GM18858 (cell line): ENCODE measurements around the gene PPP1R26.
"Not testable (repeated sequence)": the region's sequence is repeated elsewhere in the genome, so short reads cannot be mapped to it uniquely, and the experiment has no call there.

Source experiments
- ATAC-seq: cut with Tn5 transposase; IDR thresholded peaks from one replicate; pipeline ENCODE4 v1.9.1; 2021; ENCODE audit not compliant: unreplicated experiment

The PPP1R26 gene, protein sequence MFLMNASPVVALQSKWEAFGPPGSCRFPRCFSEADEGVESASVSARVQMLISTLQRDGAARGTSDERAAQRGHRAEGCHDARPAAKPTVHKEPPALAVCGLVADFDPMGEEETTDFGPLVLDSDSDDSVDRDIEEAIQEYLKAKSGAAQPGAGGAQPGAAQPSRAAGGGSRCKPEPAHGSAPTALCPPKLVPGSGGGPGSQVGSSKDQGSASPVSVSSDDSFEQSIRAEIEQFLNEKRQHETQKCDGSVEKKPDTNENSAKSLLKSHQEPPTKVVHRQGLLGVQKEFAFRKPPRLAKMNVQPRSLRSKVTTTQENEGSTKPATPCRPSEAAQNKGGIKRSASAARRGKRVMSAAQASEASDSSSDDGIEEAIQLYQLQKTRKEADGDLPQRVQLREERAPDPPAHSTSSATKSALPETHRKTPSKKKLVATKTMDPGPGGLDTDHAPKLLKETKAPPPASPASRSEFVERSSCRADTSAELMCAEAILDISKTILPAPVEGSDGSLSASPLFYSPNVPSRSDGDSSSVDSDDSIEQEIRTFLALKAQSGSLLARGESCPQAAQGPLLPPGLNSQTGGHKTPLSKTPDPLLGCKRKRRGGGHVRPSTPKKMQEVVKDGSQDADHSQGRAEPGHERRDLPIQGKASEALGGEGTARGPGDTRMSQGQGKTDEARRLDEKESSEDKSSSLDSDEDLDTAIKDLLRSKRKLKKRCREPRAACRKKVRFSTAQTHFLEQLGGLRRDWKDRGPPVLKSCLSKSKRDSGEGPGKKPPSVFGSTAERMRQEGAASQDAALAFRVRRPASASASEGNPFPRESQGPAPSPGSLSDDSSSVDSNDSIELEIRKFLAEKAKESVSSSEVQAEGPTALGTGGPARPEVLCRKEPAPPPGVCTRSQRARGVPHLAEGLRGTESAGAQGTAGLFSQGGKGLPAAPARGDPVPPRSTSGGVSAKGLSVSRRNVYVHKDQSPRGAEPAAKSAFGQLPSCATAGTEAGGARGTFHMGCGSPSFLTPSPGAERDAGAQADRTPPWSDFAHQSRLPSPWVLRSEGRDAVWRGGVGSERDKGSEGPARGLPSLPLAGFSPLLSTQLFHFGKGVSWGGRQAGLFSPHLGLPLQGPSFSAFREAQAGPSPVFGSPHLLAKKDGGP (N-terminal part only)

DNA sequence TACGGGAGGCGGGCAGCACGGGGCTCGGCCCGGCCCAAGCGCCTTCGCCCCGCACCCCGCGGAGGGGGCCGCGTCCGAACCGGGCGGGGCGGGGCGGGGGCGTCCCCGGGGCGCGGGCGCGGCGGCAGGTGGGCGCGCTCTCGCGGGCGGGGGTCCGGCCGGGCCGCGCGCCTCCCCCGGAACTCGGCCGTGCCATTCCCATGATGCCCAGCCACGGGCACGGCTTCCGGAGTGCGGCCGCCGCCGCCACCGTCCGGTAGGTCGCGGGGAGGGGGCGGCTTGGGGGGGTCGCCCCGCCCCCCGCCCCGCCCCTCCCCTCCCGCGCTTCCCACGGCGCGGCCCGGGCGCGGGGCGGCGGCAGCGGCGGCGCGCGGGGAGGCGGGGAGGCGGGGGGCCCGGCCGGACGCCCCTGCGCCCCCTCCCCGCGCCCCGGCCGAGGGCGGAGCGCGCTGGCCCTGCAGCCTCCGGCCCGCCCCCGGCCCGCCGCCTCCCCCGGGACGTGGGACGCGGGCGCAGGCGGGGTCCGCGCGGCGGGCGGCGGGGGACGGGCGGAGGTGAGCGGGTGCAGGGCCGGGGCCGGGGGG is at the start of gene PPP1R26:
PPP1R26 (plus strand) TSS at position 314 of the 584 bp plus-strand sequence. CDS start 4,729 bp downstream, outside the sequence.
- ATAC-seq, result no peak

DNA sequence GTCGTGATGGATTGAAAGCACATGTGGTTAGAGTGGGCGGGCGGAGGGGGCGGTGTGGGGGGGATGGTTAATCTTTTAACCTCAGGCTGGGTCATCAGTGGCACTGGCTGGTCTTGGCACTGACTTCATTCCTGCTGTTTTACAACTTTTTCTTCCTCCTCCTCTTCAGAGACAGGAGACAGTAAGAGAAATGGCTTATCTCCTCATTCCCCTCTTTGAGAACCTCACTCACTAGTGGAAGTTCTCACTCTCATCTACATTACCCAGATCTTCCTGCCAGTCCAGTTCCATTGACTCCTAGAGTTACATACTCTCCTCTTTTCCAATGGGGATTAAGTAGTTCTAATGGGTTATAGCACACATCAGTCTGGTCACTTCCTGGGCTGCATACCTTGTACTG is 42.3 kb upstream of the PPP1R26 start:
- ATAC-seq, result no peak

DNA sequence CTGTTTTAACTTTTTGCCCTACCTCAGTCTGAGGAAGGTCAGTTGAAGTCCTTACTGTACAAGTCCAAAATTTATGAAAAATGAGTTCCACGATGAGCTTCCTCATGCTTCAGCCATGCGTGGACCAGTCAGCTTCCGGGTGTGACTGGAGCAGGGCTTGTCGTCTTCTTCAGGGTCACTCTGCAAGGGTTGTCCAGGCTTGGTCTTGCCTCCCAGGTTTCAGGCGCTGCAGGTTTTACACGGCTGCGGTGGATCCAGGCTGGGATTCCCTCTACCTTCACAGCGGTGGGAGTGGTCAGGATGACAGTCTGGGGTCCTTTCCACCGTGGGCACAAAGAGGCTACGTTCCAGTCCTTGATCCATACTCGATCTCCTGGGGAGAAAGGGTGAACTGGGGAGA is 41.9 kb upstream of the PPP1R26 start:
- ATAC-seq, result not testable (repeated sequence)

DNA sequence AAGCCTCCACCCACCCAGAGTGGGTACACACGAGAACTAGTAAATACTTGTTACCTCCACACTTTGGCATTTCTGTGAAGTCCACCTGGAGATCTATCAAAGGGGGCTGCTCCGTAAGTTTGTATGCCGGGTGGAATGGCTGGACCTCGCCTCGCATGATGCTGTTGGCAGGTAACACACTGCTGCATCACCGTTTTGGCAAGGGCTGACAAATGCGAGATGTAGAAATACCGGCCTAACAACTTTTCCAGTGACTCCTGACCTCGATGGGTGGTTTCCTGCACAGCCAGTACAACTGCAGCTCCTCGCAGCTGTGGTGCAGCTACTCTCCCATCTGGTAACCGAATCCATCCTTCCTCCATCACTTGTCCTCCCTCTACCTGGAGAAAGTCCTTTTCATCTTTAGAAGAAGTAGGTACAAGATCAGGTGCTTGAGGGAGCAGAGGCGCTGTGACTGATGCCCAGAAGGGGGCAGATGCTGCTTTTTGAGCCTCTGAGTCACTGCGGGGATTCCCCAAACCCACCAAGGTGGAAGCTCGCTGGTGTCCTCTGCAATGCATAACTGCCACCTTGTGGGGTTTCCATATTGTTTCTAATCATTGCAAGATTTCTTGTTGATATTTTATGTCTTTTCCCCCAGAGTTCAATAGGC is 40.9 kb upstream of the PPP1R26 start:
- not testable (repeated sequence) for ATAC-seq

DNA sequence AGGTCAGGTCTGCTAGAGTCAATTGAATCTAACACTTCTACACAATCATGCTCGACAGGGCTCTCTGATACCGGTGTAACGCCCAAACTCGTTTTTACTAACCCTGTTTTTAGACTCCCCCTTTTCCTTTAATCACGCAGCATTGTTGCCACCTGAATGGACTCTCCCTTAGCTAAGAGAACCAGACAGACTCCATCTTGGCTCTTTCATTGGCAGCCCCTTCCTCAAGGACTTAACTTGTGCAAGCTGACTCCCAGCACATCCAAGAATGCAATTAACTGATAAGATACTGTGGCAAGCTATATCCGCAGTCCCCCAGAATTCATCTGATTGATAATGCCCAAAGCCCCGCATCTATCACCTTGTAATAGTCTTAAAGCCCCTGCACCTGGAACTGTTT is 40.1 kb upstream of the PPP1R26 start:
- ATAC-seq, result not testable (repeated sequence)

DNA sequence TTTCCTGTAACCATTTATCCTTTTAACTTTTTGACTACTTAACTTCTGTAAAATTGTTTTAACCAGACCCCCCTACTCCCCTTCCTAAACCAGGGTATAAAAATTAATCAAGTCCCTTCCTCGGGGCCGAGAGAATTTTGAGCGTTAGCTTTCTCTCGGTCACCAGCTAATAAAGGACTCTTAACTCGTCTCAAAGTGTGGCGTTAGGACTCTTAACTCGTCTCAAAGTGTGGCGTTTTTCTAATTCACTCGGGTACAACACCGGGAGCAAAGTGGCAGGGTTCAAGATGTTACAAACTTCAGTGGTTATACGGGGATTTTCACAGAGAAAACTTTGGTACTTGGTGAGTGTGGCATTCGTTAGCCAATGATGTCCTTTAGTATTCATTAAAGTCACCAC is 39.7 kb upstream of the PPP1R26 start:
- ATAC-seq, result no peak

DNA sequence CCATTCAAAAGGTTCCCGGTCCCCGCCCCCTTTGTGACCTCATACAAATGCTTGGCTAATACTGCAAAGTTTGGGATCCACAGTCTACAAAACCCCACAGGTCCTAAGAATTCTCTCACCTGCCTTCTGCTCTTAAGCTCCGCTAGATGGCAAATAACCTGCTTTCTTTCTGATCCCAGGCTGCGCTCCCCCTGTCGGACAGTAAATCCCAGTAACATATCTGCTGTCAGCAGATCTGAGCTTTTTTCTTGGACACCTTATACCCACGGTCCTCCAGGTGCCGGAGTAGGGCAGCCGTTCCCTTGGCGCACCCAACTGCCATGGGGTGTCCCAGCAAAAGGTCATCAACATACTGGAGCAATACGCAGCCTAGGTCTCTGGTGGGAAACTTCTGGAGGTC is 39.0 kb upstream of the PPP1R26 start:
- no peak for ATAC-seq

DNA sequence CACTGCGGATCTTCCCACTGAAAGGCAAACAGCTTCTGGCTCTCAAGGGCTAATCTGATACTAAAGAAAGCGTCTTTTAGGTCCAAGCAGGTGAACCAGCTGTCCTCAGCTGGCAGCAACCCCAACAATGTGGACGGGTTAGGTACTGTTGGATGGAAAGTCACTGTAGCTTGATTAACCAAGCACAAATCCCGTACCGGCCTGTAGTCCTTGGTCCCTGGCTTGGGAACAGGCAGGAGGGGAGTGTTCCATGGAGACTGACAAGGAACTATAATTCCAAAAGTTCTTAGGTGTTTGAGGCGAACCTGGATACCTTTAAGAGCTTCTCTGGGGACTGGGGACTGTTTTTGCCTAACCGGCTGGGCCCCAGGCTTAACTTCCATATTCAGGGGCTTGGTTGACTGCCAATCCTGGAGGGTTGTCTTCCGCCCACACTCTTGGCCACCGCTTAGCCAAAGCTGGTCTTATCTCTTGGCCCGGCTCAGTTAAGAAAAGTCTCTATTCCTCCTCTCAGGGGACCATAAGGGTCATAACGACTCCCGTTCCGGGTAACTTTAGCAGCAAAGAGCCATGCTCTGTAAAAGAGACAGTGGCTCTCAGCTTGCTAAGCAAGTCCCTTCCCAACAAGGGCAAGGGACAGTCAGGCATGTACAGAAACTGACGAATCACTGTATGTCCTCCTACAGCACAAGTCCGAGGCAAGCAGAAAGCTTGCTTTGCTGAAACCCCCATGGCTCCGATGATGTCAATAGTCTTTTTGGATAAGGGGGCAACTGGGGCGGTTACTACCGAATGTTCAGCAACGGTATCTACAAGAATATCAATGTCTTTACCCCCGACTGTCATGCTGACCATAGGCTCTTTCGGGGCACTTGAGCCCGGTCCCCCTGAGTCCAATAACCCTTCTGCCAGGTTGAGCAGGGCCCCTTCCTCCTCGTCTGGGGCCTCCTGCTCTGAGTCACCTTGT is 38.2 kb upstream of the PPP1R26 start:
- not testable (repeated sequence) for ATAC-seq

DNA sequence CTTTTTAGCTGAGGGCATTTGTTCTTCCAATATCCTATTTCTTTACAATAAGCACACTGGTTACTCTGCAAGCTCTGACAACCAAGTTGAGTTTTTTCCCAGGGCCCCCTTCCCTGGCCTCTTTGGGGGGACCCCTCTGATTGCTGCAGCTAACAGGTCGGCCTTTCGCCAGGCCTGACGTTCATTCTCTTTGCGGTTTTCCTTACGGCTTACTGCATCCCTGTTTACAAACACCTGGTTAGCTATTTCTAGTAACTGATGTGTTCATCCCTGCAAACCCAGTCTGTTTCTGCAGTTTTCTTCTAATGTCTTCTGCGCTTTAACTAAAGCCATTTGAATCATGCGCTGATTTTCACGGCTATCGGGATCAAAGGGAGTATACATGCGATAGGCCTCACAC is 37.5 kb upstream of the PPP1R26 start:
- no peak for ATAC-seq

DNA sequence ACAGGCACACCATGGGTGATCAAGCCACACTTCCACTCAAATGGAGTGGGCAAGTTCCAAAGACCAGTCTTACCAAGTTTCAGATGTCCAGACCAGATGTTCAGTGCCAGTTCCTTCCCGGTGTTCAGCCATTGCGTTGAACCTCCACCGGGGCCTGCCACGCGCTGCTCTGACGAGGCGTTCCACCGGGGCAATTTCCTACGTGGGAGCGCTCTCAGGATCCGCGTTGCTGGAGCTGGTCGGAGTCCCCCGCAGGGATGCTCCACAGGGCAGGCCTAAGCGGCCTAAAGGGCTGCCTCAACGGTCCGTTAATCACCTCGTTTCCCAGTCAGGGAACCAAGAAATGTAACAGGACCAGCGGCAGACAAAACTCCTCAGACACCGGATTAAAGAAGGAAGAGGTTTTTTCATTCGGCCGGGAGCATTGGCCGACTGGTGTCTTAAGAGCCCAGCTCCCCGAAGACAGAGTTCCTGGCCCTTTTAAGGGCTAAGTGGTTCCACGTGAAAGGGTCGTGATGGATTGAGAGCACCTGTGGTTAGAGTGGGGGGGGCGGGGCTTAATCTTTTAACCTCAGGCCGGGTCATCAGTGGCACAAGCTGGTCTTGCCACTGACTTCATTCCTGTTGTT is 35.7 kb upstream of the PPP1R26 start:
- ATAC-seq, result no peak

DNA sequence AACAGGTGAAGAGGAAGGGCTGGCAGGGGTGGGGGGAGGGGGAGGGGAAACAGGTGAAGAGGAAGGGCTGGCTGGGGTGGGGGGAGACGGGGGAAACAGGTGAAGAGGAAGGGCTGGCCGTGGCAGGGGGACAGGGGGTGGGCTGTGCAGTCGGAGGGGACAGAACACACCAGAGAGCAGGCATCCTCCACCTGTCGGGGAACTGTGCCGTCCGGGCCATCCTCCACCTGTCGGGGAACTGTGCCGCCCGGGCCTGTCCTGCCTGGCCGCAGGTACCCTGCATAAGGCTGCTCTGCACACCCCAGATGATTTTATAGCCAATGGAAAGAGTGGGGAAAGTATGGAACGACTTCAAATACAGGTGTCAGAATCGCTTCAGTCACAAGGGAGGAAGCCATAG is 32.5 kb upstream of the PPP1R26 start:
- ATAC-seq, result no peak

DNA sequence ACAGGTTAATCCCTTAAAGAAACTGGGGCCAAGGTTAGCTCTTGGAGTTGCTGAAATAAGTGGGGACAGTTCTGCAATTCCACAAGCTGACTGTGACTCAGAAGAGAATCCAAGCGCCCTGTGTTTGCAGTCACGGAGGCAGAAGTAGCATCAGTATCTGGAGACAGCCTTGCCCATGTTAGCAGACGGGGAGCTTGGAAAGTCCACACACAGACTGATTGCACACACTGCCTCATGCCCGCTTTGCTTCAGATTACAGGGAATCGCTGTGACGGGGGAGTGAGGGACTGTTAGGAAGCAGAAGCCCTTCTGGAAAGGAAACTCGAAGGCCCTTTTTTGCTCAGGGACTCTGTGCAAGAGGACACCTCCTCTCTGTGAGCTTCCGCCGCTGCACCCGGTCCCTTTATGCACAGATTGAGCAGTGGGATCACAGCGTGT is 30.9 kb upstream of the PPP1R26 start:
- no peak for ATAC-seq

DNA sequence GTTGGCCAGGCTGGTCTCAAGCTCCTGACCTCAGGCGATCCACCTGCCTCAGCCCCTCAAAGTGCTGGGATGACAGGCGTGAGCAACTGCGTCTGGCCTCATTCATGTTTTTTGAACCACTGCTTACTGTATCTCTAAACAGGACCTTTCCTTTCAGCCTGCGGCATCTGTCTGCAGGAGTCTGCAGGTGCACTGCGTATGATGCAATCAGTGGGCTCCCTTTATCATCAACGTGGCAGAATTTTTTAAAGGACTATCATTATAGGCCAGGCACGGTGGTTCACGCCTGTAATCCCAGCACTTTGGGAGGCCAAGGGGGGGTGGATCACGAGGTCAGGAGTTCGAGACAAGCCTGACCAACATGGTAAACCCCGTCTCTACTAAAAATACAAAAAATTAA is 30.1 kb upstream of the PPP1R26 start:
- ATAC-seq, result not testable (repeated sequence)

DNA sequence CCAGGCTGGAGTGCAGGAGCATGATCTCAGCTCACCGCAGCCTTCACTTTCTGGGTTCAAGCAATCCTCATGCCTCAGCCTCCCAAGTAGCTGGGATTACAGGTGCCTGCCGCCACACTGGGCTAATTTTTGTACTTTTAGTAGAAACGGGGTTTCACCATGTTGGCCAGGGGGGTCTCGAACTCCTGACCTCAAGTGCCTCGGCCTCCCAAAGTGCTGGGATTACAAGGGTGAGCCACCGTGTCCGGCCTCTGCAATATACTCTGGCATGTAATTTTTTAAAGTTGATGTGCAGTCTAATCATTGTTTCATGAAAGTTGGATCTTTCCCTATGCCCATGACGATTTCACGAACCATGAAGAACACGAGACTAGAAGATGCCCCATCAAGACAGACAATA is 28.6 kb upstream of the PPP1R26 start:
- no peak for ATAC-seq

DNA sequence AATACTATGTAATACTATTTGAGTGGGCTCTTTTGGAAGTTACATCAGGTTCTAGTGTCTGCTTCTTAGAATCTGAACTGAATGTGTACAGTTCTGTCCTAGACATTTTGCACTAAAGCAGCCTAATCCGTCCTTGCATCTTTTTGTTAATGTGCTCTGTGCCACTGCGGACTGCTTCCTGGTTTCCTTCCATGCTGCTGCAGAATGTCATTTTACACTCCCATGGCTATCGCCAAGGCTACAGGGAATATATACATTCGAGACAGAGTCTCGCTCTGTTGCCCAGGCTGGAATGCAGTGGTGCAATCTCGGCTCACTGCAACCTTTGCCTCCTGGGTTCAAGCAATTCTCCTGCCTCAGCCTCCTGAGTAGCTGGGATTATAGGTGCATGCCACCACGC is 27.7 kb upstream of the PPP1R26 start:
- ATAC-seq, result not testable (repeated sequence)

DNA sequence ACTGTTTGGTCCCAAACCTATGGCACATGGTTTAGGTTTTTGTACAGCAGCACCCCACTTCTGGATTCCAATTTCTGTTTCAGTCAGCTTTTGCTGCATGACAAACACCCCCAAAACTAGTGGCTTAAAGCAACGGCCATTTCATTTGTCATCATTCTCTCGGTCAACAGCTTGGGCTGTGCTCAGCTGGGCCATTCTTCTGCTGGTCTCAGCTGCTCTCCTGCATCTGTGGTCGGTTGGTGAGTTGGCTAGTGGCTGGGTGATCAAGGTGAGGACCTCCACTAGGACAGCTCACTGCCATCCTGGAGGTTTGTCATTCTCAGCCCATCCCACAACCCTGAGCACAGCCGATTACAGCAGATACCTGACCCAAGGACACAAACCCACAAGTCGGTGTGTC is 24.8 kb upstream of the PPP1R26 start:
- ATAC-seq, result no peak

DNA sequence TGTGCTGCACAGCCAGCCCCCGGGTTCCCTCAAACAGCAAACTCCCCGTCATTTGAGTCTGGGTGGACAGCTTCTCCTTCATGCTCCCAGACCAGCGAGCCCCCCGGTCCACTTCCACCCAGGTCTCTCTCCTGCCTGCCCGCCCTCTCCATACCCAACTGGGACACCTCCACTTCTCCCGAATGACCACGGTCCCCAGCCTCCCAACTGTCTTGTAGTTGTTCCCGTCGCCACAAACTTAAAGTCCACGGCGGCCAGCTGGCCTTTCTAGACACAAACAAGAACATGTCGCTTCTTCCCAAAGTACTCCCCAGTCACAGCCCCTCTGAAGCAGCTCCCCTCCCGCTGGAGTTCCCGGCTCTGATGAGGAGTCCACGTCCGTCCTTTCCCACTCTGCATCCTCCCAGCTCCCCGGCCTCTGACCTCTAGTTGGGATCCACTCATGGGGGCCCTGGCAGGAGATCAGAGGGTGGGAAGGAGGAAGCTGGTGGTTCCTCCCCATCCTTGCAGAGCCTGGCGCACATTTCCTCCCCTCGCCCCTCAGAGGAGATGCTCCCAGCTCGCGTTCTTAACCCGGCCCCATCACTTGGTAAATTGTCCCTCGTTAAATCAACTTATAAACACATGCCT is 24.1 kb upstream of the PPP1R26 start:
- ATAC-seq, result no peak

DNA sequence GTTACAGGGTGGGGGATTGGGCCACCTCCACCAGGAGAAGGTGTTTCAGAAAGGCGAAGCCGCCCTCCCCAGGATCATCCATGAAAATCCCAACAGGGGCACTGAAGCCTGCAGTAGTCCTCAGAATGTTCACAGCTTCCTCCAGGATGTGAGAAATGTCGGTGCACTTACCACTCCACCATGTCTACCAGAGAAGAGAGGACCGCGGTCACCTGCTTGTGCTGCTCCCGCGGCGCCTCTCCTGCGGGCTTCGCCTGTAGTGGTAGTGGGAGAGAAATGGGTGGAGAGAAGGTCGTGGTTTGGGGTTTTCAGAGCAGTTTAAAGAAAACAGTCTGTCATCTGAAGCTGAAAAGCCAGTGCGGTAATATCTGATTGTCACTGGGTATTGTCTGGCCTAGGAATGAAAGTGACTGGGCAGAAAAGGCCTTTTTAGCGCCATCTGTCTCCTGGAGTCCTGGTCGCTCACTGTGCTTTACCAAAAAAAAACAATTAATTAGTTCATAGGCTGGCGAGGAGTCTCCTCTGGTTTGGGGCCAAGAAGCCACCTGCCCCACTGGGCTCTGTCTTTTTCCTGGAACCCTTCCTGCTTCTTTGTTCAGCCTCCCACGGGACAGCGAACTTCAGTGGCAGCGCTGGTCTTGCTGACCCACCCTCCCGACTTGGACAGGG is 23.0 kb upstream of the PPP1R26 start:
- no peak for ATAC-seq
